Lower leg skin (tissue), 3 donors: Measurements from ENCODE around the gene INSRR.

Experiments
- CTCF ChIP-seq, 3 donors: fragments of 450-650 bp; IDR thresholded peaks; one replicate each; pipeline ENCODE4 v1.5.1; 2016; ENCODE audit warnings: antibody characterized with exemption in 3 of 3, mild to moderate bottlenecking in 3 of 3, moderate library complexity in 2 of 3
- POLR2A ChIP-seq, 2 donors: fragments of 450-650 bp; IDR thresholded peaks; one replicate each; pipeline ENCODE4 v1.6.1; 2016 to 2017; ENCODE audit warnings: antibody characterized with exemption in 2 of 2, mild to moderate bottlenecking in 1 of 2, moderate library complexity in 1 of 2

DNA sequence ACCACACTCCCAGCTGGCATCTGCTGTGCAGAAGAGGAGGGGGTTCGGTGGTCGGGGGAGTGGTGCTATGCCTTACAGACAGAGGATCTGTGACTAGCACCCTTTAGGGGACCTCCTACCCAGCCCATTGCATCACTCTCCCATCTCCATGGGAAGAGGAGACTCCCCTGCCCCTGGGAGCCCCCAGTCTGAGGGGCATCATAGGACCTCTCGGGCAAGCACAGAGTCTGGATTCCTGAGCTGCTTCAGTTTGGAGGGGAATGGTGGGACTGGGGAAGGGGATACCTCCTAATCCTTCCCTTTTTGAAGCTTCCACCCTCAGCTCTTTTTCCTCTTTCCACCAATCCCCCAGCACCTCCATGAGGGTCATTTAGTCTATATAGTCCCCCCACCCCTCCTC is 1.4 kb downstream of the INSRR start:
- TF ChIP-seq POLR2A (IDR thresholded peaks at IDR 0.05) (no peak), CTCF (IDR thresholded peaks at IDR 0.05) (no peak)
